Measurements from ENCODE around the gene FOXC1. TPM values are rescaled to one million over a fixed set of nuclear protein-coding genes. Genes with fewer than 3 reads are reported as not detected.

FOXC1 gene
- total RNA-seq, 4 donors from 2014 or later = 7.1 to 39.2 (median 27.5) TPM

DNA sequence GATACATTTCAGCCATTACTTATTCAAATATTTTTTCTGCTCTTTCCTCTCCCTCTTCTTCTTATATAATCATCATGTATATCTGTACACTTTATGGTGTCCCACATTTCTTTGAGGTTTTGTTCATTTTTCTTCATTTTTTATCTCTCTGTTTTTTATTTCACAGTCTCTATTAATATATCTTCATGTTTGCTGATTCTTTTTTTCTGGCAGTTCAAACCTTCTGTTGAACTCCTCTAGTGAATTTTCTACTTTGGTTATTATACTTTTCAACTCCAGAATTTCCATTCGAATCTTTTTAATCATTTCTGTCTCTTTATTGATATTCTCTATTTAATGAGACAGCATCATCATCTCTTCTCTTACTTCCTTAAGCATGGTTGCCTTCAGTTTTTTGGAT, 38.9 kb upstream of the FOXC1 start:
- TF ChIP-seq, protein P1, sequence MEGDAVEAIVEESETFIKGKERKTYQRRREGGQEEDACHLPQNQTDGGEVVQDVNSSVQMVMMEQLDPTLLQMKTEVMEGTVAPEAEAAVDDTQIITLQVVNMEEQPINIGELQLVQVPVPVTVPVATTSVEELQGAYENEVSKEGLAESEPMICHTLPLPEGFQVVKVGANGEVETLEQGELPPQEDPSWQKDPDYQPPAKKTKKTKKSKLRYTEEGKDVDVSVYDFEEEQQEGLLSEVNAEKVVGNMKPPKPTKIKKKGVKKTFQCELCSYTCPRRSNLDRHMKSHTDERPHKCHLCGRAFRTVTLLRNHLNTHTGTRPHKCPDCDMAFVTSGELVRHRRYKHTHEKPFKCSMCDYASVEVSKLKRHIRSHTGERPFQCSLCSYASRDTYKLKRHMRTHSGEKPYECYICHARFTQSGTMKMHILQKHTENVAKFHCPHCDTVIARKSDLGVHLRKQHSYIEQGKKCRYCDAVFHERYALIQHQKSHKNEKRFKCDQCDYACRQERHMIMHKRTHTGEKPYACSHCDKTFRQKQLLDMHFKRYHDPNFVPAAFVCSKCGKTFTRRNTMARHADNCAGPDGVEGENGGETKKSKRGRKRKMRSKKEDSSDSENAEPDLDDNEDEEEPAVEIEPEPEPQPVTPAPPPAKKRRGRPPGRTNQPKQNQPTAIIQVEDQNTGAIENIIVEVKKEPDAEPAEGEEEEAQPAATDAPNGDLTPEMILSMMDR (IDR thresholded peaks at IDR 0.05) = no peak
- TF ChIP-seq POLR2A (IDR thresholded peaks at IDR 0.05) = no peak
- H3K4me3 ChIP-seq (ENCODE audit: low read depth, poor library complexity, severe bottlenecking) = no peak overlapping the region
- intact Hi-C loops (cut with DNase I; ENCODE audit: low total_unique reads) = no loop called here
- 85 to 95% methylated on average over 1 of the region's 1 CpG for WGBS, 2 donors
- DNase-seq (ENCODE audit: low spot score in 2 of 2) = no peak

DNA sequence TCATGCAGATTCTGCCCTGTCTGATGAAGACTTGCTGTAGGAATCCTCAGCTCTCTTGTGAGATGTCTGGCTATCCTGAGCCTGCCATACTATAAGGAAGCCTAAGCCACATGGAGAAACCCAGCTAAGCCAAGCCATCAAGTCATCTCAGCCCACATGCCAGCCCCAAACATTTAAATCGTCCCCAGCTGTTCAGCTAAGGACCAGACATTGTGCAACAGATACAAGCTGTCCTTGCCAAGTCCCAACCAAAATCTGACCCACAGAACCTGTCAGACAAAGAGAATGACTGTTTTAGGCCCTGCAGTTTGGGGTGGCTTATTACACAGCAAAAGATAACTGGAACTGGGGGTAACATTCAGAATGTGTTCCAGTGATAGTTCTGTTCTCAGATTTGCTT, 36.8 kb upstream of the FOXC1 start:
- TF ChIP-seq POLR2A (IDR thresholded peaks at IDR 0.05) = no peak
- TF ChIP-seq, protein P1 (IDR thresholded peaks at IDR 0.05) = no peak
- 41 to 67% methylated on average over 1 of the region's 1 CpG for WGBS, 2 donors
- no peak for DNase-seq (ENCODE audit: low spot score in 2 of 2)
- no peak overlapping the region for H3K4me3 ChIP-seq (ENCODE audit: low read depth, poor library complexity, severe bottlenecking)
- intact Hi-C loops (cut with DNase I; ENCODE audit: low total_unique reads) = no loop called here

DNA sequence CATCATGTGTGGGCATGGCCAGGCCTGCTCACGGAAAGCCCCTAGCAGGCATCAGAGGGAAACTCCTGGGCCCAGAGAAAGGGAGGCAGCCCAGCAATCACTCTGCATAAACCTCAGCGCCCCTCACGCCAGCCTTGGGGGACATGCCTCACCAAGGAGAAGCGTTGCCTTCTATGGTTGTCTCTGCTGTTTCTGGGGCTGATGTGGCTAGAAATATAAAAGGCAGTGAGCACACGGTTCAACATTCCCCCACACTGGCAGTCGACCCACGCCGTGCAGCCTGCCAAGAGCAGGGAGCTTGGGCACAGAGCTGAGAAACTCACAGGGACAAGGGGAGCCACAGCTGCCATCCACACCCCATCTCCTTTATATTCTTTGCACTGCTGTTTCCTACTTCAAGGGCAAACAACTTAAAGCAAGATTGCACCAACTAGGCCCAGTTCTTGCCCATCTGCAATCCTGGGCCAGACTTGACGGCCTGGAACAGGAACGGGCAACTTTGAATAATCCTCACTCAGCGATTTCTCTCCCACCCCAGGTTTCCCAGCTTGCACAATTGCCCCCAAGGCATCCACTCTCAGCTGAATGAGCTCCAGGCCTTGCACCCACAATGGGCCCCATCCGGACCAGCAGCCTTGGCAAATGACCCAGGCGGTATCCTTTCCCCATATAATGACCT, 35.5 kb upstream of the FOXC1 start:
- WGBS, 2 donors = 47 to 64% methylated on average over 13 of the region's 13 CpGs
- intact Hi-C loops (cut with DNase I; ENCODE audit: low total_unique reads) = no loop called here
- no peak for TF ChIP-seq POLR2A (IDR thresholded peaks at IDR 0.05)
- TF ChIP-seq, protein P1 (IDR thresholded peaks at IDR 0.05) = no peak
- no peak overlapping the region for H3K4me3 ChIP-seq (ENCODE audit: low read depth, poor library complexity, severe bottlenecking)
- DNase-seq (ENCODE audit: low spot score in 2 of 2) = no peak

DNA sequence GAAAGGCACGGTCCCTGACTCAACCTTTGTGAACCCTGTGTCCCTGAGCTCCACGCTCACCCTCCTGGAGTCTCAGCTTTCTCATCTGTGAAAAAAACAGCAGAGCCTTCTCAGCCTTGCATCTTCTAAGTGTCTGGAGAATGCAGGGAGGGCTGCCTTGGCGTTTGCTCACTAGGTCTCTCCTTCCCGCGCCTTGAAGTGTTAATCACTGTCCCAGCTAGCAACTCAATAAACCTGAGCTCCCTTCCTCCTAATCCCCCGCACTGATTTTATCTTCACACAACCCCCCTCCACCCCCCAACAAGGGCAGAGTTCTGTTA, 34.9 kb upstream of the FOXC1 start:
- TF ChIP-seq, protein P1 (IDR thresholded peaks at IDR 0.05) = no peak
- no peak for TF ChIP-seq POLR2A (IDR thresholded peaks at IDR 0.05)
- no peak for DNase-seq (ENCODE audit: low spot score in 2 of 2)
- H3K4me3 ChIP-seq (ENCODE audit: low read depth, poor library complexity, severe bottlenecking) = no peak overlapping the region
- 67 to 84% methylated on average over 6 of the region's 6 CpGs for WGBS, 2 donors
- intact Hi-C loops (cut with DNase I; ENCODE audit: low total_unique reads) = no loop called here

DNA sequence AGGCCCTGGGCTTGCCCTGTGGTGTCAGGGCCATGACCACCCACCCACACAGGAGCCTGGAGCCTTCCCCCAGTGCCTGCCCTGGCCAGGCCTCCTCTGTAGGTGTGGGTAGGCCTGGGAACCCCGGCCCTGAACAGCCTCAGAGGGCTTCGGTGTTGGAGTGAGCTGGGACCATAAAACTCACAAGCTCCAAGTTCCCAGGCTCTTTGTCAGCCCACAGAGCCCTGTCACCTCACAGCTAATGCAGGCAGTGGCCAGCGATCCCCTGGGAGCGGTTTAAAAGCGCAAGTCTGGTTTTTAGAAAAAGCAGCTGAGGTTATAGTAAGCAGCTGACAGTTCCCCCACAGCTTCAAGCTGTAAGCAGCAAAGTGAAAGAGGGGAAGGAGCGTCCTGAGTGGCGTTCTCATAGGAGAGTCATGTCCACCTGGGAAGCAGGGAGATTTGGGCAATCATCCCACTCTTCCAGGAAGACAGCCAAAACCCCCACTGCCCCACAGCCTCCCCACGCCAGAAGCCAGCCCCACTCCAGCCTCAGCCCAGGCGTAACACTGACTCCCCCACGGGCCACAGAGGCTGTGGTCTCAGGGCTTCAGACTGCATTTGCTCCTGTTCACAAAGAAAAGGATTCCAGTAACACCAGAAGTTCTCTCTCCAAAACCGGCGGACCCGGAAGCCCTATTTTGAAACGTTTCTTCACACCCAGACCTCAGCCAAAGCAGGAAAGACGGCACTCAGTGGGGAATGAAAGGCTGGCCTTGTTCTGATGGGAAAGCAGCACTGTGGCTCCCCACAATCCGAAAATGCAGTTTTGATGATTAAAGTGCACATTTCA, 34.3 kb upstream of the FOXC1 start:
- DNase-seq (ENCODE audit: low spot score in 2 of 2) = no peak
- WGBS, 2 donors = 51 to 63% methylated on average over 16 of the region's 16 CpGs
- intact Hi-C loops (cut with DNase I; ENCODE audit: low total_unique reads) = no loop called here
- TF ChIP-seq POLR2A (IDR thresholded peaks at IDR 0.05) = no peak
- TF ChIP-seq, protein P1 (IDR thresholded peaks at IDR 0.05) = no peak
- no peak overlapping the region for H3K4me3 ChIP-seq (ENCODE audit: low read depth, poor library complexity, severe bottlenecking)
